T47D (cell line): ENCODE results near the gene ARFGAP3.
"Not testable (repeated sequence)": the region's sequence is repeated elsewhere in the genome, so short reads cannot be mapped to it uniquely, and the experiment has no call there.

Experiments used
- DNase-seq, 2 experiments: peaks; one replicate each; pipeline versions ENCODE4 v3.0.0 to v3.0.0-alpha.2; 2011 to 2012; ENCODE audit warnings: low read depth in 1 of 2, low spot score in 1 of 2
- JUND ChIP-seq: IDR thresholded peaks from 2 replicates; pipeline ENCODE4 v1.6.1; 2012; ENCODE audit warnings: low read depth
- in situ Hi-C: cut with HindIII; loops from 2 replicates; pipeline ENCODE4 v1.10.0; 2016; ENCODE audit warnings: low sequenced_read_pairs, low pct_unique_long_range_greater_than_20kb

ARFGAP3 gene

DNA sequence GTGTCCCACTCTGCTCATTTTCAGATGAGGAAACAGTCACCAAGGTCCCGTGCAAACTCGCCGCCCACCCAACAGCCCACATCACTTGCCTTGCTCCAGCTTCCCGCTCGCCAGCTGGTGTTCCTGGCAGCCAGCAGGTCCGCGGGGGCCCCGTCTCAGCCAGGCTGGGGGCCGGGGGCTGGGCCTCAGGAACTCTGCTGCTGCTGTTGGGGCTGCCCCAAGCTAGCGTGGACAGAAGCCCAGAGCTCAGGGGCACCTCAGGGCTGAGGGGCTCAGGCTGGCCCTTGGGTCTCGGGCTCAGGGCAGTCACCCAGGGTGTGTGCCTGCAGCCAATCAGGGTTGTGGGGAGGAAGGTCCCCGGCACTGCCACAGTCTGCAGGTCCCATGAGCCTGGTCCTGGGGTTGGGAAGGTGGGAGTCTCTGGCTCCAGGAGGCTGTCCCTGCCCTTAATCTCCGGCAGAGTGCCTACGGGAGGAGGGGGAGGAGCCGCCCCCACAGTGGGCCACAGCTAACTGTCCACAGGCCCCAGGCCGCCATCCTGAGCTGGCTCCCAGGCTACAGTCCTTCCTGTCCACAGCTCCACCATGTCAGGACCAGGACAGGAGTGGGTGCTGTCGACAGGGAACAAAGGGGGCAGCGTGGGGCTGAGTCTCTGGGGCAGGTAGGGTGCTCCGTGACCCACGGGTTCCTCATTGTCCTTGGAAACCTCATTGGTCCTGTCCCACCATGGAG is 65.2 kb downstream of the ARFGAP3 start:
- DNase-seq: no peak
- TF ChIP-seq JUND: no peak
- in situ Hi-C loops: no loop called here

DNA sequence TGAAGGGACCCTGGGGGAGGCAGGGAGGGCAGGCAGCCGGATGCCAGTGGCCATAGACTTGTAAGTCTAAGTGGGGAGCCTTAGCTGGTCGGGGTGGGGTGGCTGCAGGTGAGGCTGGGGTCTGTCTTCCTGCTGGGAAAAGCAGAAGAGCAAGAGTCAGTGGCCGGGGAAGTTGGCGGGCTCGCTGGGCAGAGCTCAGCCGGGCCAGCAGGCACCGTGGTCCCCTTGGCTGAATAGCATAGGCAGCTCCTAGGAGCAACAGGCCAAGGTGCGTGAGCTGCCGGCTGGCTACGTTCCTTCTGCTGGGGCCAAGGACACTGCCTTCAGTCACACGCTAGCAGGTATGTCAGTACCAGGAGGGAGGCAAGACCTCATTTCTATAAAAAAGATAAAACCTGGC is 68.6 kb downstream of the ARFGAP3 start:
- in situ Hi-C loops: no loop called here
- no peak for TF ChIP-seq JUND
- DNase-seq: no peak

DNA sequence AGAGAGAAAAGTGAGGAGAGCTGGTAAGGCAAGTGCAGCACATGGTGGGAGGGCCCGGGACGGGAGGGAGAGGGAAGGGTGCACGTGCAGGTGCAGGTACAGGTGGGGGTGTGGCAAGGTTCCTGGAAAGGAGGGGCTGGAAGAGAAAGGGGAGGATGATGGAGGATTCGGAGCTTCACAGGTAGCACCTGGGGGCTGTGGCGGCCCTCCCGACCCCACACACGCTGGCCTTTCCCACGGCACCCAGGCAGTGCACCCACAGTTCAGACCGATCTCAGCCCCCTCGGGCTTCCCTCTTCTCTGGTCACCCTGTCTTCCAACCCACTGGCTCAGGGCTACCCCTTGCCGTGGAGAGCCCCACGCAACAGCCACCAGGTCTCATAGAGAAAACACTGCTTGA is 69.1 kb downstream of the ARFGAP3 start:
- no peak for TF ChIP-seq JUND
- in situ Hi-C loops: no loop called here
- DNase-seq: no peak

DNA sequence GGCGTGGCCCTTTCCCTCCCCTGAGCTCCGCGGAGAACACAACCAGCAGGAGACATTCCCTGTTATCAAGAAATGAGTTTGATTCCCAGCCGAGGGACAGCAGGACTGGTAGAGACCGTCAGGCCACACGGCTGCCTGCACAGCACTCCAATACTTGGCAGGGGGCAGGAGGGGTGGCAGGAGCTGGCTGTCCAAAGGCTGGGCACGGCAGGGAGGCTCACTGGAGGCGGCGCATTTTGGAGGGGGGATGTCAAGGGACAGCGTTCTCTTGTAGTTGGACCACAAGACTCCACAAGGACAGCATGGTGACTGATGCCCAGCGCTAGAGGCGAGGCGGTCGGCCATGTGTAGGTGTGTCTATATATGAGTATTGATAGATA is 69.7 kb downstream of the ARFGAP3 start:
- TF ChIP-seq JUND: no peak
- no peak for DNase-seq
- in situ Hi-C loops: no loop called here

DNA sequence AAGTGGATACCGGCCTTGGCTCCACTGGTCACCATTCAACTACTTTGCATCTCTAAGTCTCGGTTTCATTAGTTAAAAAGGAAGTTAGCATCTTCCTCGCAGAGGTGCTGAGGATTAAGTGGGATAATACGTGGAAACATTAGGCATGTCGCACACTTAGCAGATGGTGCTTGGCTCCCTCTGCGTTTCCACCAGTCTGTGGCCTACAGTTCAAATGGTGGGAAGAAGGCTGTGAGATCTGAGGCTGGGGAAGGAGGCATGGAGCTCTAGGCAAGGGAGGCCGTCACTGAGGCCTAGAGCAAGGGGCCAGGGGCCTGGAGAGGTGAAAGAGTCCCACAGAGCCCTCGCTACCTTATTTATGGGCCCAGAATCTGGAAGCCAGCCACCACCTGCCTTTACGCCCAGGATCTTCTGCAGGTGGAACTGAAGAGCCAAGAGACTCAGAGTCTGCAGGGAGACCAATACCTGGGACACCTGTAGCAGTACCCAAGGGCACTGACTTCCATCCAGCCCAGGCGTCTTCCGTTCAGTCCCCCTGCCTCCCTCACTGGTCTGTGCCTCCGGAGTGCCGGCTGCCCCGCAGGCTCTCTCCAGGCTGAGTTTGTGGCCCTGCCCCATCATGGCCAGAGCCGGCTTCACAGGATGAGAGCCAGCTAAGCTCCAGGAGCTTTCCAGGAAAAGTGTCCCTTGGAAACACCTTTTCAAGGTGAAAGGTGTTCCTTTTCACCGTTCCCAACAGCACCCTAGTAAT is 70.3 kb downstream of the ARFGAP3 start:
- TF ChIP-seq JUND: no peak
- in situ Hi-C loops: no loop called here
- DNase-seq: no peak

DNA sequence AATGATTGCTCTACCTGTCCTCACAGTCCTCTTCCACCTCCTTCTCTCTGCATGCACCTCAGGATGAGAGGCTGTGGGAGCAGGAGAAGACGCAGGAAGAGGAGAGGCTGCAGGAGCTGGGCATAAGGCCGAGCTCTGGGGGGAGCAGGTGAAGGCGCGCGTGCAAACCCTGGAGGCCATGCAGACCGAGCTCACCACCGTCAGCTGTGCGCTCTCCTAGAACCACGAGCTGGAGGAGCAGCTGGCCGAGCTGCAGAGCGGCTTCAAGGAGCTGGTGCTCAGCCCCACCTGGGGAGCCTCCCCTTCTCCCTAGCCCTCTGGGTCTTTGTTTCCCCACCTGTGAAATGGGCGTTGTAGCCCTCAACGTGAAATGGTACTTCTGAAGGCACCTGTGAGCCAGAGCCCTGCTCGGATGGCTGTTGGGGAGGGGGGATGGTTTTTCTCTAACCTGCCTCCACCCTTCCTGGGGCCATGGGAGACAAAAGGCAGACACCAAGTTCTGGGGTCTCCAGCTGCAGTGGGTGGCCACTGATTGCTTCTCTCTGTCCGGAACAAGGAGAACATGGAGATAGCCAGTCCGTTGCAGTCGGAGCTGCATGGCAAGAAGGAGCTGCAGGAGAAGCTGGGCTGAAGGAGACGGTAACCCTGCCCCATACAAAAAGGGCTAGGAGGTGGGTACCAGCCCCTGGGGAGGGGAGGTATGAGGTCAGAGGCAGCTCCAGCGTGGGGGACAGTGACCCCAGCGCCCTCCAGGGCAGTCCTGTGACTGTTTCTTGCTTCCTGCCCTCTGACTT is 71.2 kb downstream of the ARFGAP3 start:
- no peak for DNase-seq
- in situ Hi-C loops: no loop called here
- no peak for TF ChIP-seq JUND

DNA sequence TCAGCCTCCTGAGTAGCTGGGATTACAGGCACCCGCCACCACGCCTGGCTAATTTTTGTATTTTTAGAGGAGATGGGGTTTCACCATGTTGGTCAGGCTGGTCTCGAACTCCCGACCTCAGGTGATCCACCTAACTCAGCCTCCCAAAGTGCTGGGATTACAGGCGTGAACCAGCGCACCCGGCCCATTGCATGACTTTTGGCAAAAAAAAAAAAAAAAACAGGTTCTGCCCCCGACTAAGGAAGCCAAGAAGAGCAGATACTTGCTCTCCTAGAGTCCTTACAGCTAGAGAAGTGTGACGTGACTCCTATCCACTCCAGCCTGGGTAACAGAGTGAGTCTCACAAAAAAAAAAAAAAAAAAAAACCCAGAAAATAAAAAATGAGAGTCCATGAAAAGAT is 74.8 kb downstream of the ARFGAP3 start:
- in situ Hi-C loops, DNase-seq: not testable (repeated sequence)

DNA sequence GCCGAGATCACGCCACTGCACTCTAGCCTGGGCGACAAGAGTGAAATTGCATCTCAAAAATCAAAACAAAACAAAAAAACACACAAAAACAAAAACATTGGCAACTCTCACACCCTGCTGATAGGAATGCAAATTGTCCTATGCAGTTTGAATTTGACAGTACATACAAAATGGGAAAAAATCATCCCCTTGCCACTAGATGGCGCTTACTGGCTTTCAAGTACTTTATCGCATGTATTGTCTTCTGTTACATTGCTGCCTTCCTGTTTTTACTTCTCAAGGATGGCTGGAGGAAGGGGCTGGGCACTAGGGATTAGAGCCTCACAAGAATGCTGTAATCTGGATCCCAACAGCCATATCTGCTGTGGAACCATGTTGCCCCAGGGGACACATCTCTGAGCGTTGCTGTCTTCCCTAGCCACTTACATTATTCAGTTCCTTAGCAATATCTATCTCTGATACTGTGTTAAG is 77.0 kb downstream of the ARFGAP3 start:
- peak; percentile 64 to 91 for DNase-seq
- in situ Hi-C loops: no loop called here
- no peak for TF ChIP-seq JUND

DNA sequence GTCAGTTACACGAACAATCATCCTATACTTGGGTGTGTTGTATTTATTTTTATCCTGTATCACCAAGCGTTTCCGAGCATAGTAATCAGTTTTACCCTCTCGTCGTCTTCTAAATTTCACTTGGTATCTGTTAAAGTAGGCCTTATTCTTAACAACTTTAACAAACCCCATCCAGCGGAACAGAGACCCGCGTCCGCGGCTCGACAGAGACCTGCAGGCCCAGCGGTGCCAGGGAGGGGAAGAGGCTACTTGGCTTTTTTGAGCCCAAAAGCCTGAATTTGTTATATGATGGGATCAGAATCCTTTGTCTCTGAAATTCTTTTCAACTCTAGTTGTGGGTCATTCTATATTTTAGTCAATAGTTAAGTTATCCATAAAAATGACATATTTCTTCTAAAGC is 79.9 kb downstream of the ARFGAP3 start:
- no peak for TF ChIP-seq JUND
- in situ Hi-C loops: no loop called here
- DNase-seq: no peak

DNA sequence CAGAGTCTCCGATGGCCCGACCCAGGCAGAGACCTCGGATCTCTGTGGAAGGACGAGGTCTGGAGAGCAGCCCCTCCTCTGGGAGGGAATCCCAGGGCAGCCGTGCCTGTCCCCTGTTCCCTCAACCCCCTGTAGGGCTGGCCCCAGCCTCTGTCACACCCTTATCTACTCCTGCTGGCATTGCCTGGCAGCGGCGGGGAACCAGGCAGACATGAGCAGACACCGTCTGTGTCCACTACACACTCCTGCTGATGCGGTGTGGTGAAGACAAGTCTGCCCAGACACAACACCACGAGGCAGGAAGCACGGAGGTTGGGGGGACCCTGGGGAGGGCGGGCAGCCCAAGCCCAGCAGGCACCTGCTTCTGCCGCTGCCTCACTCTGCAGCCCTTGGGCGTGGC is 83.9 kb downstream of the ARFGAP3 start:
- in situ Hi-C loops: no loop called here
- DNase-seq: no peak
- no peak for TF ChIP-seq JUND

DNA sequence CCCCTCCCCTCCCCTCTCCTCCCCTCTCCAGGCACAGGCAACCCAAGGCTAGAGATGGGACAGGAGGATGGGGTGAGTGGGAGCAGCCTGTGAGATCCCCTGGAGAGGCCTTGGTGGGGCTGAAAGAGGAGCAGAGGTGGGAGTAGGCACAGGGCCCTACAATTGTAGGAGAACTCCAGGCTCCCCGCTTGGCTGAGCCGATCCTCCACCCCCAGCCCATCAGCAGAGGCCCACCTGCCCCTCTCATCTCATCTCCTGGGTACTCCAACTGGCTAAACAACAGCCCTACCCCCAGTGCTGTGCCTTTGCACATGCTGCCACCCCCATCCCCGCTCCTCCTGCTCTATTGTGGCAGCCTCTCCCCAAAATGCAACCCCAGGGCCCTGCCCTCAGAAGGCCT is 84.4 kb downstream of the ARFGAP3 start:
- in situ Hi-C loops: no loop called here
- no peak for TF ChIP-seq JUND
- no peak for DNase-seq

DNA sequence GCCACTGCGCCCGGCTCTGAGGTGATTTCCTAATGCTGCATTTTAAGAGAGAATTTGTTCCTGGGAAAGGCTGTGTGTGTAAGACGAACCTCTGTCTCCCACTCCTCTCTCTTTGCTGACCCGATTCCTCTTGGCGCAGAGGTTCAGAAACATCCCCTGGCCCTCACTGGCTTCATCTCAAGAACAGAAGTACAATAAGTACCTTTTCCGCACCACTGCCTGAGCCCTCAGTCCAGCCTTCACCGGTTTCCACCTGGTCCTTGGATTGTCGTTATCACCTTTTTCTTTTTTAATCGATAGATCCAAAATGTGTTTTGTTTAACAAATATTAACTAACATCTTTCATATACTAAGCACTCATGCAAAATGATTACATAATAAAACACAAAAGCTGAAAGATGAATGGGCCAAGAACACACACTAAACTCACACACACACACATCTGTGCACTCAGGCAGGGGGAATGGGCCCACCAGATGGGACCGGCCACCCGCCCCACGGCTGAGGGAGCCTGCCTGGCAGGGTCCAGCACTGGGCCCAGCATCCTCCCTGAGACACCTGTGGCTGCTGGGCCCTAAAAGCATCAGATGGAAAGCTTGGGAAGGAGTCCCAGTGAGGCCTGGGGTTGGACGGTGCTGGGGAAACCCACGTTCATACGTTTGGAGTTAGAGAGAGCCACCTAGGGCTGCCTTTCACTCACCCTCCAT is 86.0 kb downstream of the ARFGAP3 start:
- no peak for TF ChIP-seq JUND
- in situ Hi-C loops: no loop called here

More for the DNA sequence above, 86.0 kb downstream of the ARFGAP3 start:
- no peak for DNase-seq
